Thyroid gland (tissue), 4 donors: ENCODE measurements around the gene CREBL2. TPM values are rescaled to one million over a fixed set of nuclear protein-coding genes. Genes with fewer than 3 reads are reported as not detected.

Experiments used
- DNase-seq, 2 donors: peaks; one replicate each; pipeline ENCODE4 v3.0.0-alpha.2; 2019
- H3K27ac ChIP-seq, 3 donors: fragments of 200-600 bp; sonication (generic); 1 replicate in 2 of 3; 2 replicates in 1 of 3; pipeline ENCODE4 v1.5.1; 2016 to 2019; ENCODE audit warnings: mild to moderate bottlenecking in 1 of 3, moderate library complexity in 1 of 3
- H3K27me3 ChIP-seq: fragments of 200-600 bp; sonication (generic); one replicate; pipeline ENCODE4 v1.5.1; 2019
- H3K36me3 ChIP-seq, 2 donors: fragments of 200-600 bp; sonication (generic); one replicate each; pipeline ENCODE4 v1.5.1; 2016 to 2019
- H3K4me1 ChIP-seq, 2 donors: fragments of 200-600 bp; sonication (generic); one replicate each; pipeline ENCODE4 v1.5.1; 2017 to 2019
- H3K4me3 ChIP-seq, 3 donors: fragments of 200-600 bp; sonication (generic); replicated peaks in 1 of 3; 1 replicate in 2 of 3; 2 replicates in 1 of 3; pipeline ENCODE4 v1.5.1; 2016; ENCODE audit warnings: mild to moderate bottlenecking in 1 of 3
- H3K9me3 ChIP-seq: fragments of 200-600 bp; sonication (generic); one replicate; pipeline ENCODE4 v1.5.1; 2017
- POLR2A ChIP-seq, 2 donors: fragments of 450-650 bp; IDR thresholded peaks; one replicate each; pipeline ENCODE4 v1.6.1; 2017; ENCODE audit warnings: antibody characterized with exemption in 2 of 2, mild to moderate bottlenecking in 2 of 2, moderate library complexity in 1 of 2
- WGBS, 2 donors: methylation state at CpG; one replicate each; pipeline ENCODE4 v1.1.5; 2017; 5-methylcytosine and 5-hydroxymethylcytosine counted together
- intact Hi-C: fragments of 100-400 bp; cut with DNase I; formaldehyde crosslinking; loops from one replicate; pipeline ENCODE4 v1.15.1; 2023
- total RNA-seq, 4 donors: library from RNA; depleted of rRNA; stranded (reverse); fragments of >200 nt; gene quantifications; one replicate each; pipeline ENCODE4 v1.2.3, GENCODE V29; 2016
- TF ChIP-seq, protein P1 (sequence below), 6 experiments: fragments of 200-600 bp in 3 of 6; fragments of 450-650 bp in 3 of 6; sonication (generic) in 3 of 6; IDR thresholded peaks; one replicate each; pipeline ENCODE4 v1.5.1; 2016 to 2019; ENCODE audit warnings: antibody characterized with exemption in 6 of 6, mild to moderate bottlenecking in 2 of 6, inconsistent platforms in 1 of 6, moderate library complexity in 1 of 6

The CREBL2 gene
- total RNA-seq, 4 donors from 2014 or later, result 67.8 to 84.3 (median 74.0) TPM

DNA sequence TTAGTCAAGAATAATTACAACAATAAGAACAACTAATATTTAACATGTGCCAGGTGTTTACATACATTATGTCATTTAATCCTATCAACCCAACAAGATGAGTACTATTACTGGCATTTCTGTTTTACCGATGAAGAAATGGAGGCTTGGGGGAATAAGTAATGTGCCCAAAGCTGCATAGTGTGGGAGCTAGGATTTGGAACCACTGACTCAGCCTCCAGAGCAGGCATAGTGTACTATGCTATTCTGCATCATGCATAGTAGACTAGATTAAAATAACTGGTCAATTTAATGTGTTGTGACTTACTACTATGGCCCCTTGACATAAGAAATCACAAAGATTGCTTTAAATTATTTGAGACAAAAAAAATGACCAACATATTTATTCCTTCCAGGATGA lies 74.8 kb downstream of the CREBL2 start:
- no peaks in the 10 kb centered on the region for H3K4me1 ChIP-seq
- DNase-seq, result no peak
- TF ChIP-seq POLR2A (IDR thresholded peaks at IDR 0.05), result no peak
- TF ChIP-seq, protein P1, sequence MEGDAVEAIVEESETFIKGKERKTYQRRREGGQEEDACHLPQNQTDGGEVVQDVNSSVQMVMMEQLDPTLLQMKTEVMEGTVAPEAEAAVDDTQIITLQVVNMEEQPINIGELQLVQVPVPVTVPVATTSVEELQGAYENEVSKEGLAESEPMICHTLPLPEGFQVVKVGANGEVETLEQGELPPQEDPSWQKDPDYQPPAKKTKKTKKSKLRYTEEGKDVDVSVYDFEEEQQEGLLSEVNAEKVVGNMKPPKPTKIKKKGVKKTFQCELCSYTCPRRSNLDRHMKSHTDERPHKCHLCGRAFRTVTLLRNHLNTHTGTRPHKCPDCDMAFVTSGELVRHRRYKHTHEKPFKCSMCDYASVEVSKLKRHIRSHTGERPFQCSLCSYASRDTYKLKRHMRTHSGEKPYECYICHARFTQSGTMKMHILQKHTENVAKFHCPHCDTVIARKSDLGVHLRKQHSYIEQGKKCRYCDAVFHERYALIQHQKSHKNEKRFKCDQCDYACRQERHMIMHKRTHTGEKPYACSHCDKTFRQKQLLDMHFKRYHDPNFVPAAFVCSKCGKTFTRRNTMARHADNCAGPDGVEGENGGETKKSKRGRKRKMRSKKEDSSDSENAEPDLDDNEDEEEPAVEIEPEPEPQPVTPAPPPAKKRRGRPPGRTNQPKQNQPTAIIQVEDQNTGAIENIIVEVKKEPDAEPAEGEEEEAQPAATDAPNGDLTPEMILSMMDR (IDR thresholded peaks at IDR 0.05), result no peak
- H3K9me3 ChIP-seq, result no peaks in the 10 kb centered on the region
- H3K27ac ChIP-seq, result no peak overlapping the region
- H3K36me3 ChIP-seq, result no peaks in the 10 kb centered on the region
- H3K27me3 ChIP-seq, result no peaks in the 10 kb centered on the region
- intact Hi-C loops, result no loop called here
- 86 to 88% methylated on average over 1 of the region's 1 CpG for WGBS, 2 donors
- H3K4me3 ChIP-seq, result no peak overlapping the region

DNA sequence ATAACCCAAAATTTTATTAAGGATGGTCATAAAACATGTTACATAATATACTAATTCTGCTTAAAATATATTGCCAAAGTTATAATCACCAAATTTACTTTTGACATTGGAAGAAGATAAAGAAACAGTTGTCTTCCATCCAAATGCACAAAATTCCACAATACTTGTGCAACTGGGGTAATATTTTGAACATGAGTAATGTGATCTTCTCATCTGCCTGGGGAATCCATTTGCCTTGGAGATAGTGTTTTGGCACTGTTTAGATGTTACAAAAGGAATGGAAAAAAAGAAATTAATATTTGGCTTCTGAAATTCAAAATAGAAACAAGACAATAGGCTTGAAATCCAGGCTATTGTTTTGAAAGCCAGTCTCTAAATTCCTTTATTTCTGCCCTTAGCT lies 75.2 kb downstream of the CREBL2 start:
- Histone ChIP-seq H3K9me3 (no peaks in the 10 kb centered on the region), H3K36me3 (no peaks in the 10 kb centered on the region), H3K27ac (no peak overlapping the region), H3K27me3 (no peaks in the 10 kb centered on the region), H3K4me1 (no peaks in the 10 kb centered on the region), H3K4me3 (no peak overlapping the region)
- no peak for DNase-seq
- no peak for TF ChIP-seq POLR2A (IDR thresholded peaks at IDR 0.05)
- TF ChIP-seq, protein P1 (IDR thresholded peaks at IDR 0.05), result no peak
- intact Hi-C loops, result no loop called here

DNA sequence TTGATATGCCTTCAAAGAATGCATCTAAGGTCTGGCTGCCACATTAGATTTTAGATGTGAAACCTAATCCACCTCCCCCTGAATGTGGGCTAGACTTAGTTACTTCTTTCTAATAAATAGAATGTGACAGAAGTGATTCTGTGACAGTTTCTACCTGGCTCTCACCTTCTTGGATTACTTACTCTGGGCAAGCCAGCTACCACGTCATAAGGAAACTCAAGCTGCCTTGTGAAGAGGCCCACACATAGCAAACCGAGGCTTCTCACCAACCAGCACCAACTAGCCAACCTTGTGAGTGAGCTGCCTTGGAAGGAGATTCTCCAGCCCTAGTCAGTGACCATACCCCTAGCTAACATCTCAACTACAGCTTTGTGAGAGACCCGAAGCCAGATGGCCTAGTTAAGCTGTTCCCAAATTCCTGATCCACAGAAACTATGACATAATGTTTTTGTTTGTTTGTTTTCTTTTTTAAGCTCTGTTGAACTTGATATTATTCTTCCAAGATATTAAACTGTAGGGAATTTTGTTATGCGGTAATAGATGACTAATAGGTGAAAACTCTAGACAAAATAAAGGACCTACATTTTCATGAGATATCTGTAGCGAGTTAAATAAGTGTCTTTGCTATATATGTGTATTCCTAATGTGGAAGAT lies 78.1 kb downstream of the CREBL2 start:
- no peaks in the 10 kb centered on the region for H3K9me3 ChIP-seq
- H3K36me3 ChIP-seq, result no peaks in the 10 kb centered on the region
- DNase-seq, result no peak
- TF ChIP-seq, protein P1 (IDR thresholded peaks at IDR 0.05), result no peak
- no peak overlapping the region for H3K27ac ChIP-seq
- no peaks in the 10 kb centered on the region for H3K4me1 ChIP-seq
- no peaks in the 10 kb centered on the region for H3K27me3 ChIP-seq
- no peak overlapping the region for H3K4me3 ChIP-seq
- intact Hi-C loops, result no loop called here
- 87 to 92% methylated on average over 5 of the region's 5 CpGs for WGBS, 2 donors

DNA sequence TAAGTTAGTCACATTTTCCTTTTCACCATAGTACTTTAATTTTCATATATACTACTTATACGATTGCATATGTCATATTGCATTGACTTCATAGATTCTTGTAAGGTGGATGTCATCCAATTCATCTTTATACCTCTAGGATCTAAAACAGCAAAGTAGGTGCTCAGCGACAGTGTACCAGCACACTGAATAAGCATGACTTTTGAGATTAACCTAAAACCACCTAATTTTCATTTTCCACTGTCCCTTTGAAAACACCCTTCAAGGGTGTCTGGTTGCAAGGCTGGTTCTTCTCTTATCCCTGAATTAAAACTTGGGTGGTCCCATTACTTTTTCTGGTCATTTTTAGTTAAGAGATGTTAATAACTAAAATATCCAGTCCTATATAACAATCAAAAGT lies 79.9 kb downstream of the CREBL2 start:
- H3K27ac ChIP-seq, result no peak overlapping the region
- 90 to 94% methylated on average over 2 of the region's 2 CpGs for WGBS, 2 donors
- H3K9me3 ChIP-seq, result no peaks in the 10 kb centered on the region
- intact Hi-C loops, result no loop called here
- no peaks in the 10 kb centered on the region for H3K27me3 ChIP-seq
- peaks cover 0 to 4% of the 10 kb centered on the region in 2 donors for H3K4me1 ChIP-seq
- no peak for TF ChIP-seq POLR2A (IDR thresholded peaks at IDR 0.05)
- TF ChIP-seq, protein P1 (IDR thresholded peaks at IDR 0.05), result no peak
- no peak for DNase-seq
- H3K4me3 ChIP-seq, result no peak overlapping the region
- H3K36me3 ChIP-seq, result no peaks in the 10 kb centered on the region

DNA sequence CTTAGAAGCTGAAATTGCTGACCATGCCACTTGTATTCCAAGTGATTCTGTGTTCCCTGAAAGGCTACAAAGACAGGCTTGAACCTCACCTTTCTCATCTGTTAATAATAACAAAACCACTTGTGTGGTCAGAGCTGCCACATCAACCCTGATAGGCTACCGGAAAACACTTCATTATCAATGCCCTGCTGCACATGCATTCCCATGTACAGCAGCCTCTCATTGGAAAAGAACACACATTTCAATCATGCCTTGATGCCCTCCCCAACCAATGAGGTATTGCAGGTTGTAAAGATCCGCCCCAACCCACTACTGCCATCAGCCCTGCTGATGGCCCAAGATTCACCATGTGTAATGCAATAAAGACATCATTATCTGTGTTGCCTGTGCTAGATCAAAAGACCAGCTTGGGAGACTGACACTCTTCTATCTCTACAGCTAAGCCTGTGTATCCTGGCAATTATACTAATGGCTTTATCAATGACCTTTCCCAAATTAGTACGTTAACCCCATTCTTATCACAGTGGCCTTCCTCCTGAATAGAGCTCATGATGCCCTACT lies 81.5 kb downstream of the CREBL2 start:
- Histone ChIP-seq H3K27me3 (no peaks in the 10 kb centered on the region), H3K4me1 (peaks cover 8 to 10% of the 10 kb centered on the region in 2 donors), H3K4me3 (no peak overlapping the region), H3K36me3 (no peaks in the 10 kb centered on the region), H3K9me3 (no peaks in the 10 kb centered on the region), H3K27ac (no peak overlapping the region)
- intact Hi-C loops, result no loop called here
- no peak for DNase-seq
- TF ChIP-seq, protein P1 (IDR thresholded peaks at IDR 0.05), result no peak
- TF ChIP-seq POLR2A (IDR thresholded peaks at IDR 0.05), result no peak
- WGBS, 2 donors, result 75 to 80% methylated on average over 3 of the region's 3 CpGs

Other genes starting within 250 kb of the CREBL2 start
- 10 to 100 TPM; 24.2 to 34.5 (median 26.4) TPM for gene DUSP16, start 49.0 kb upstream of the CREBL2 start, total RNA-seq
- gene GPR19, start 84.3 kb downstream of the CREBL2 start, total RNA-seq, result not detected
- gene CDKN1B, start 105.5 kb downstream of the CREBL2 start, total RNA-seq, result 10 to 100 TPM; 52.3 to 77.3 (median 62.7) TPM
- gene APOLD1, start 173.8 kb downstream of the CREBL2 start, total RNA-seq, result 10 to 100 TPM; 34.1 to 72.7 (median 49.5) TPM
- 10 to 100 TPM; 75.5 to 94.2 (median 81.8) TPM for gene DDX47, start 201.5 kb downstream of the CREBL2 start, total RNA-seq